HepG2 (cell line): ENCODE measurements around the gene SSNA1. TPM values are rescaled to one million over a fixed set of nuclear protein-coding genes. Genes with fewer than 3 reads are reported as not detected.
A peak's percentile ranks its signal among the peaks of the same experiment; 100 is the strongest.

Experiments used
- DRAP1 ChIP-seq: IDR thresholded peaks from 2 replicates; pipeline ENCODE4 v1.6.1; 2016; ENCODE audit warnings: missing genetic modification reagents, missing compliant biosample characterization
- KMT2A ChIP-seq: sonication (generic); formaldehyde crosslinking; IDR thresholded peaks from 2 replicates; pipeline ENCODE4 v1.4.0; 2020; ENCODE audit warnings: missing genetic modification reagents
- RARG ChIP-seq: sonication (generic); formaldehyde crosslinking; IDR thresholded peaks from 2 replicates; pipeline ENCODE4 v1.4.0; 2020; ENCODE audit warnings: low read depth, mild to moderate bottlenecking, missing genetic modification reagents
- REPIN1 ChIP-seq: sonication (generic); formaldehyde crosslinking; IDR thresholded peaks from 2 replicates; pipeline ENCODE4 v1.8.0; 2022; ENCODE audit warnings: missing genetic modification reagents, low read depth, mild to moderate bottlenecking, borderline replicate concordance
- SOX5 ChIP-seq: IDR thresholded peaks from 2 replicates; pipeline ENCODE4 v1.6.1; 2016; ENCODE audit warnings: borderline replicate concordance
- SP2 ChIP-seq: sonication (generic); formaldehyde crosslinking; IDR thresholded peaks from 2 replicates; pipeline ENCODE4 v1.5.1; 2020; ENCODE audit warnings: mild to moderate bottlenecking, missing genetic modification reagents
- UBTF ChIP-seq: sonication (generic); formaldehyde crosslinking; IDR thresholded peaks from 2 replicates; pipeline ENCODE4 v1.4.0; 2020; ENCODE audit warnings: mild to moderate bottlenecking, missing genetic modification reagents
- ZC3H4 ChIP-seq: sonication (generic); formaldehyde crosslinking; IDR thresholded peaks from 2 replicates; pipeline ENCODE4 v1.4.0; 2020; ENCODE audit warnings: missing genetic modification reagents, borderline replicate concordance
- ZNF232 ChIP-seq: sonication (generic); formaldehyde crosslinking; IDR thresholded peaks from 2 replicates; pipeline ENCODE4 v1.4.0; 2020; ENCODE audit warnings: missing genetic modification reagents, borderline replicate concordance
- ZNF234 ChIP-seq: sonication (generic); formaldehyde crosslinking; conservative IDR thresholded peaks from 2 replicates; pipeline ENCODE4 v1.5.1; 2020; ENCODE audit warnings: mild to moderate bottlenecking, missing genetic modification reagents
- ZNF362 ChIP-seq: sonication (generic); formaldehyde crosslinking; IDR thresholded peaks from 2 replicates; pipeline ENCODE4 v1.4.0; 2020; ENCODE audit warnings: missing genetic modification reagents, mild to moderate bottlenecking, borderline replicate concordance
- ZNF567 ChIP-seq: sonication (generic); formaldehyde crosslinking; IDR thresholded peaks from 2 replicates; pipeline ENCODE4 v1.8.1; 2023; ENCODE audit warnings: mild to moderate bottlenecking, missing genetic modification reagents, borderline replicate concordance
- ZNF629 ChIP-seq: sonication (generic); formaldehyde crosslinking; conservative IDR thresholded peaks from 2 replicates; pipeline ENCODE4 v1.5.0; 2020; ENCODE audit warnings: missing genetic modification reagents
- ZNF839 ChIP-seq: sonication (generic); formaldehyde crosslinking; IDR thresholded peaks from 2 replicates; pipeline ENCODE4 v1.4.0; 2020; ENCODE audit warnings: missing genetic modification reagents, mild to moderate bottlenecking, borderline replicate concordance
- polyA plus RNA-seq, 8 experiments: library from polyadenylated mRNA; depleted of rRNA in 3 of 8; stranded (reverse) in 7 of 8; unstranded in 1 of 8; fragments of >200 nt; fragmentation: Illumina TruSeq in 4 of 8; extraction: Trizol in 4 of 8; gene quantifications; 2 replicates each; pipeline versions ENCODE4 v1.2.1 to v1.2.3, GENCODE V29; 2011 to 2016; ENCODE audit warnings: low read depth in 4 of 8, missing spikeins in 1 of 8, mixed read lengths in 1 of 8; ENCODE audit not compliant: insufficient read depth in 1 of 8
- total RNA-seq, 5 experiments: library from RNA; depleted of rRNA; stranded (reverse); fragments of >200 nt; fragmentation: Illumina TruSeq; extraction: Trizol; gene quantifications; 2 replicates each; pipeline ENCODE4 v1.2.3, GENCODE V29; 2016; ENCODE audit warnings: low read depth in 1 of 5
- TF ChIP-seq, protein P1 (sequence below): sonication (generic); formaldehyde crosslinking; IDR thresholded peaks from 2 replicates; pipeline ENCODE4 v1.5.1; 2020; ENCODE audit warnings: missing genetic modification reagents, mild to moderate bottlenecking, borderline replicate concordance
- TF ChIP-seq, protein P2 (sequence below): IDR thresholded peaks from 2 replicates; pipeline ENCODE4 v1.6.1; 2016; ENCODE audit warnings: low read depth, control low read depth

SSNA1 gene
- total and polyA plus RNA-seq, 2 of the 13 experiments (the other 11 are each of a cell fraction or from before 2014, with no cell fraction given), result 35.9 to 49.4 TPM

- TF ChIP-seq SOX5, result peak; percentile 19; the same call in 1 of the 2 replicates
- peak; percentile 82 for TF ChIP-seq UBTF (CRISPR knock-in tag)
- TF ChIP-seq ZNF567, result 0 out of 2 replicates have a peak, but pooled peaks have one; percentile 44
- peak; percentile 16; the same call in 1 of the 2 replicates for TF ChIP-seq ZNF232 (CRISPR knock-in tag)
- 0 out of 2 replicates have a peak, but pooled peaks have one; percentile 5 for TF ChIP-seq REPIN1 (CRISPR knock-in tag)
- TF ChIP-seq, protein P1, sequence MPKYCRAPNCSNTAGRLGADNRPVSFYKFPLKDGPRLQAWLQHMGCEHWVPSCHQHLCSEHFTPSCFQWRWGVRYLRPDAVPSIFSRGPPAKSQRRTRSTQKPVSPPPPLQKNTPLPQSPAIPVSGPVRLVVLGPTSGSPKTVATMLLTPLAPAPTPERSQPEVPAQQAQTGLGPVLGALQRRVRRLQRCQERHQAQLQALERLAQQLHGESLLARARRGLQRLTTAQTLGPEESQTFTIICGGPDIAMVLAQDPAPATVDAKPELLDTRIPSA, result no peak
- 0 out of 2 replicates have a peak, but pooled peaks have one; percentile 14 for TF ChIP-seq ZNF362
- TF ChIP-seq SP2 (CRISPR knock-in tag), result peak; percentile 51
- peak; percentile 28; the same call in 1 of the 2 replicates for TF ChIP-seq KMT2A (CRISPR knock-in tag)
- TF ChIP-seq ZNF234, result 0 out of 2 replicates have a peak, but pooled peaks have one; percentile 53
- TF ChIP-seq, protein P2, sequence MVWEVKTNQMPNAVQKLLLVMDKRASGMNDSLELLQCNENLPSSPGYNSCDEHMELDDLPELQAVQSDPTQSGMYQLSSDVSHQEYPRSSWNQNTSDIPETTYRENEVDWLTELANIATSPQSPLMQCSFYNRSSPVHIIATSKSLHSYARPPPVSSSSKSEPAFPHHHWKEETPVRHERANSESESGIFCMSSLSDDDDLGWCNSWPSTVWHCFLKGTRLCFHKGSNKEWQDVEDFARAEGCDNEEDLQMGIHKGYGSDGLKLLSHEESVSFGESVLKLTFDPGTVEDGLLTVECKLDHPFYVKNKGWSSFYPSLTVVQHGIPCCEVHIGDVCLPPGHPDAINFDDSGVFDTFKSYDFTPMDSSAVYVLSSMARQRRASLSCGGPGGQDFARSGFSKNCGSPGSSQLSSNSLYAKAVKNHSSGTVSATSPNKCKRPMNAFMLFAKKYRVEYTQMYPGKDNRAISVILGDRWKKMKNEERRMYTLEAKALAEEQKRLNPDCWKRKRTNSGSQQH (CRISPR knock-in tag), result no peak
- peak; percentile 35; the same call in 1 of the 2 replicates for TF ChIP-seq DRAP1 (CRISPR knock-in tag)
- no peak; the same call in 1 of the 2 replicates for TF ChIP-seq ZNF629 (CRISPR knock-in tag)
- TF ChIP-seq ZNF839 (CRISPR knock-in tag), result peak; percentile 92; the same call in 1 of the 2 replicates
- TF ChIP-seq ZC3H4 (CRISPR knock-in tag), result no peak
- no peak for TF ChIP-seq RARG
Measured at GRCh38 chr9:137229903-137230704, 41.6 kb downstream of the SSNA1 start (continued).
